HEK293 (cell line): Measurements from ENCODE around the gene NUP35.

ENCODE experiments used
- CTCF ChIA-PET: fragments of 350-600 bp; formaldehyde crosslinking; extraction: SDS; loops from one replicate; lab custom pipeline; 2021; ENCODE audit warnings: antibody characterized with exemption; lab: Yijun Ruan, JAX
- POLR2A ChIA-PET: fragments of 300-600 bp; formaldehyde crosslinking; extraction: SDS; loops from one replicate; lab custom pipeline; 2020; ENCODE audit warnings: antibody characterized with exemption, inconsistent platforms; lab: Yijun Ruan, JAX
- H3K27ac ChIP-seq: fragments of 200-500 bp; sonication (Bioruptor generic); 2 replicates; pipeline ENCODE4 v1.5.1; 2014; ENCODE audit warnings: low read depth, low read length, control low read depth, inconsistent platforms; ENCODE audit errors: extremely low read depth
- H3K36me3 ChIP-seq, 2 experiments: fragments of 200-500 bp in 1 of 2; sonication (Bioruptor generic) in 1 of 2; 1 replicate in 1 of 2; 2 replicates in 1 of 2; pipeline ENCODE4 v1.5.1; 2014 to 2017; ENCODE audit warnings: inconsistent platforms in 2 of 2, low read length in 2 of 2; ENCODE audit not compliant: control insufficient read depth in 2 of 2, insufficient read depth in 1 of 2
- H3K4me1 ChIP-seq: fragments of 200-500 bp; sonication (Bioruptor generic); 2 replicates; pipeline ENCODE4 v1.5.1; 2014; ENCODE audit warnings: mild to moderate bottlenecking, low read length, inconsistent platforms; ENCODE audit not compliant: control insufficient read depth, insufficient read depth
- H3K4me3 ChIP-seq: 2 replicates; pipeline ENCODE4 v1.5.1; 2011; ENCODE audit warnings: low read depth, mild to moderate bottlenecking, control low read depth, low read length, moderate library complexity
- H3K9me3 ChIP-seq: fragments of 200-500 bp; sonication (Bioruptor generic); 2 replicates; pipeline ENCODE4 v1.5.1; 2014; ENCODE audit warnings: low read depth, low read length, inconsistent platforms; ENCODE audit not compliant: control insufficient read depth, insufficient read depth
- GFI1B ChIP-seq: fragments of 450-650 bp; formaldehyde crosslinking; IDR thresholded peaks from 2 replicates; pipeline ENCODE4 v1.5.1; 2016; ENCODE audit warnings: missing biosample characterization, missing genetic modification characterization
- GLI2 ChIP-seq: fragments of 450-650 bp; formaldehyde crosslinking; IDR thresholded peaks from 2 replicates; pipeline ENCODE4; 2017; ENCODE audit warnings: missing biosample characterization, missing genetic modification characterization, low read depth, borderline replicate concordance
- GLI4 ChIP-seq: fragments of 450-650 bp; formaldehyde crosslinking; IDR thresholded peaks from 2 replicates; pipeline ENCODE4 v1.5.1; 2016; ENCODE audit warnings: missing biosample characterization, missing genetic modification characterization
- HIC1 ChIP-seq: fragments of 450-650 bp; formaldehyde crosslinking; IDR thresholded peaks from 2 replicates; pipeline ENCODE4 v1.5.1; 2016; ENCODE audit warnings: missing biosample characterization, missing genetic modification characterization
- KLF10 ChIP-seq: fragments of 450-650 bp; IDR thresholded peaks from 2 replicates; pipeline ENCODE4 v1.5.1; 2018; ENCODE audit warnings: missing biosample characterization, mild to moderate bottlenecking, missing genetic modification characterization
- KLF8 ChIP-seq: fragments of 450-650 bp; formaldehyde crosslinking; IDR thresholded peaks from 2 replicates; pipeline ENCODE4 v1.5.1; 2016; ENCODE audit warnings: missing biosample characterization, missing genetic modification characterization
- KLF9 ChIP-seq: fragments of 450-650 bp; formaldehyde crosslinking; IDR thresholded peaks from 2 replicates; pipeline ENCODE4 v1.5.1; 2016; ENCODE audit warnings: missing biosample characterization, missing genetic modification characterization, low read depth
- MYNN ChIP-seq: fragments of 450-650 bp; formaldehyde crosslinking; IDR thresholded peaks from 2 replicates; pipeline ENCODE4 v1.5.1; 2016; ENCODE audit warnings: missing biosample characterization, missing genetic modification characterization, borderline replicate concordance
- MZF1 ChIP-seq: fragments of 450-650 bp; formaldehyde crosslinking; IDR thresholded peaks from 2 replicates; pipeline ENCODE4 v1.5.1; 2017; ENCODE audit warnings: missing biosample characterization, missing genetic modification characterization, borderline replicate concordance
- REST ChIP-seq: fragments of 450-650 bp; formaldehyde crosslinking; IDR thresholded peaks from 2 replicates; pipeline ENCODE4 v1.5.1; 2016; ENCODE audit warnings: missing biosample characterization, missing genetic modification characterization
- ZBTB17 ChIP-seq: fragments of 450-650 bp; formaldehyde crosslinking; IDR thresholded peaks from 2 replicates; pipeline ENCODE4 v1.5.1; 2016; ENCODE audit warnings: missing biosample characterization, missing genetic modification characterization
- ZEB2 ChIP-seq: fragments of 450-650 bp; formaldehyde crosslinking; IDR thresholded peaks from 2 replicates; pipeline ENCODE4 v1.5.1; 2016; ENCODE audit warnings: missing biosample characterization, missing genetic modification characterization
- ZFP41 ChIP-seq: fragments of 450-650 bp; formaldehyde crosslinking; IDR thresholded peaks from 2 replicates; pipeline ENCODE4 v1.5.1; 2016; ENCODE audit warnings: missing biosample characterization, missing genetic modification characterization, borderline replicate concordance
- ZNF10 ChIP-seq: fragments of 450-650 bp; formaldehyde crosslinking; IDR thresholded peaks from 2 replicates; pipeline ENCODE4 v1.5.1; 2017; ENCODE audit warnings: missing biosample characterization, missing genetic modification characterization
- ZNF114 ChIP-seq: fragments of 450-650 bp; formaldehyde crosslinking; IDR thresholded peaks from 2 replicates; pipeline ENCODE4 v1.5.0; 2017; ENCODE audit warnings: missing biosample characterization, missing genetic modification characterization
- ZNF121 ChIP-seq: fragments of 450-650 bp; formaldehyde crosslinking; IDR thresholded peaks from 2 replicates; pipeline ENCODE4 v1.5.1; 2016; ENCODE audit warnings: missing biosample characterization, missing genetic modification characterization
- ZNF223 ChIP-seq: fragments of 450-650 bp; formaldehyde crosslinking; IDR thresholded peaks from 2 replicates; pipeline ENCODE4 v1.5.1; 2016; ENCODE audit warnings: missing biosample characterization, missing genetic modification characterization
- ZNF23 ChIP-seq: fragments of 450-650 bp; formaldehyde crosslinking; IDR thresholded peaks from 2 replicates; pipeline ENCODE4 v1.5.1; 2016; ENCODE audit warnings: missing biosample characterization, missing genetic modification characterization, borderline replicate concordance
- ZNF391 ChIP-seq: fragments of 450-650 bp; formaldehyde crosslinking; IDR thresholded peaks from 2 replicates; pipeline ENCODE4 v1.5.1; 2016; ENCODE audit warnings: low read depth, missing biosample characterization, missing genetic modification characterization, borderline replicate concordance
- ZNF514 ChIP-seq: fragments of 450-650 bp; formaldehyde crosslinking; IDR thresholded peaks from 2 replicates; pipeline ENCODE4 v1.5.1; 2016; ENCODE audit warnings: missing biosample characterization, missing genetic modification characterization
- ZNF561 ChIP-seq: fragments of 450-650 bp; IDR thresholded peaks from 2 replicates; pipeline ENCODE4 v1.5.1; 2018; ENCODE audit warnings: missing biosample characterization, missing genetic modification characterization, borderline replicate concordance
- ZNF600 ChIP-seq: fragments of 450-650 bp; formaldehyde crosslinking; IDR thresholded peaks from 2 replicates; pipeline ENCODE4 v1.5.1; 2016; ENCODE audit warnings: missing biosample characterization, missing genetic modification characterization
- ZNF623 ChIP-seq: fragments of 450-650 bp; formaldehyde crosslinking; IDR thresholded peaks from 2 replicates; pipeline ENCODE4 v1.5.1; 2016; ENCODE audit warnings: missing biosample characterization, missing genetic modification characterization
- ZNF837 ChIP-seq: fragments of 450-650 bp; formaldehyde crosslinking; IDR thresholded peaks from 2 replicates; pipeline ENCODE4 v1.5.1; 2016; ENCODE audit warnings: missing biosample characterization, missing genetic modification characterization
- TF ChIP-seq, protein P1 (sequence below): fragments of 450-650 bp; formaldehyde crosslinking; IDR thresholded peaks from 2 replicates; pipeline ENCODE4 v1.5.1; 2016; ENCODE audit warnings: missing biosample characterization, missing genetic modification characterization
- TF ChIP-seq, protein P2 (sequence below): fragments of 450-650 bp; formaldehyde crosslinking; IDR thresholded peaks from 2 replicates; pipeline ENCODE4 v1.5.1; 2016; ENCODE audit warnings: missing biosample characterization, missing genetic modification characterization

Gene NUP35

DNA sequence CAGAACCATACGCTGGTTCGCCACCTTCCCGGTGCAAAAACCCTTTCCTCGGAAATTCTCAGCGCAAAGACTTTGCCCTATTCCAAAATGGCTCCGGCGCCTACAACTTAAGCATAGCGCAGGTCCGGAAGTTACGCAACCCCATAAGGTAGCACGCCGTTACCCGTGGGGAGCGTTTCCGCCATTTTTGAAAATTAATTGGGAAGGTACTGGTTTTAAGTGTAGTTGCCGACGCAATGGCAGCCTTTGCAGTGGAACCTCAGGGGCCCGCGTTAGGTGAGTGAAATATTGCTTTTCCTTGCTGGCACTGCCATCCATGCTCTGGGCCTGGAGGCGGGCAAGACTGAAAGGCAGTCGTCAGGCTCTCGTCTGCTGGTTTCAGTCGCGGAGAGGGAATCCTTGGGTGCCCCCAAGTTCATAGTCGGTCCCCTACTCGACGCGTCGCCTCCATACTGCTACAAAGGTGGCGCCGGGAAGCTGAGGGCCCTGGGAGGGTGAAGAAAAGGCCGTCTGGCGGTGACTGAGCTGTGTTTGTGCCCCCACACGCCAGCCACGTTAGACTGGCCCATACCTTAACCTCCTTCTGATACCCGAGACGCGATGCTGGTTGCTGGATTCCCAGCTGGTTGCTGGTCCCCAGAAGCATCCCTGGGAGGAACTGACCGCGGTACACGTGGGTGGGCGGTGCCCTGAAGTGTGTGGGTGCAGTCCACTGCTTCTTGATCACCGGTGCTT, at the start of gene NUP35:
NUP35 (plus strand) TSS at position 222 of the 735 bp plus-strand sequence; CDS start at position 237, 15 bp downstream.
- H3K4me3 ChIP-seq, result peak within 1 kb of the TSS; percentile 81
- CTCF ChIA-PET, result interaction anchor here (0.5 to 0.9 kb wide), 4 partner anchors 15 to 339 kb away, joined by 3 to 4 read pairs (median 3); no protein-coding TSS in a partner anchor
- H3K9me3 ChIP-seq, result no peaks in the 10 kb centered on the region
- POLR2A ChIA-PET, result interaction anchor here (2.4 kb wide), 1 partner anchor 45 kb away, joined by 18 read pairs; the partner anchor contains the start of gene DUSP19
- no peaks in the 10 kb centered on the region for H3K4me1 ChIP-seq
- H3K36me3 ChIP-seq, result peaks cover 0 to 8% of the 10 kb centered on the region in 2 experiments; a peak in 1 of 3 replicates
- peak within 1 kb of the TSS; percentile 75 for H3K27ac ChIP-seq
- no peak for TF ChIP-seq GLI4
- no peak; the same call in 1 of the 2 replicates for TF ChIP-seq ZNF391
- TF ChIP-seq KLF9, result peak; percentile 88
- no peak for TF ChIP-seq ZNF623 (tag by site-specific recombination)
- peak; percentile 54; the same call in 1 of the 2 replicates for TF ChIP-seq ZBTB17 (tag by site-specific recombination)
- TF ChIP-seq KLF8, result peak; percentile 29; the same call in 1 of the 2 replicates
- no peak for TF ChIP-seq ZFP41 (tag by site-specific recombination)
- 0 out of 2 replicates have a peak, but pooled peaks have one; percentile 46 for TF ChIP-seq ZNF600
- TF ChIP-seq ZNF837 (tag by site-specific recombination), result no peak
- TF ChIP-seq, protein P1, sequence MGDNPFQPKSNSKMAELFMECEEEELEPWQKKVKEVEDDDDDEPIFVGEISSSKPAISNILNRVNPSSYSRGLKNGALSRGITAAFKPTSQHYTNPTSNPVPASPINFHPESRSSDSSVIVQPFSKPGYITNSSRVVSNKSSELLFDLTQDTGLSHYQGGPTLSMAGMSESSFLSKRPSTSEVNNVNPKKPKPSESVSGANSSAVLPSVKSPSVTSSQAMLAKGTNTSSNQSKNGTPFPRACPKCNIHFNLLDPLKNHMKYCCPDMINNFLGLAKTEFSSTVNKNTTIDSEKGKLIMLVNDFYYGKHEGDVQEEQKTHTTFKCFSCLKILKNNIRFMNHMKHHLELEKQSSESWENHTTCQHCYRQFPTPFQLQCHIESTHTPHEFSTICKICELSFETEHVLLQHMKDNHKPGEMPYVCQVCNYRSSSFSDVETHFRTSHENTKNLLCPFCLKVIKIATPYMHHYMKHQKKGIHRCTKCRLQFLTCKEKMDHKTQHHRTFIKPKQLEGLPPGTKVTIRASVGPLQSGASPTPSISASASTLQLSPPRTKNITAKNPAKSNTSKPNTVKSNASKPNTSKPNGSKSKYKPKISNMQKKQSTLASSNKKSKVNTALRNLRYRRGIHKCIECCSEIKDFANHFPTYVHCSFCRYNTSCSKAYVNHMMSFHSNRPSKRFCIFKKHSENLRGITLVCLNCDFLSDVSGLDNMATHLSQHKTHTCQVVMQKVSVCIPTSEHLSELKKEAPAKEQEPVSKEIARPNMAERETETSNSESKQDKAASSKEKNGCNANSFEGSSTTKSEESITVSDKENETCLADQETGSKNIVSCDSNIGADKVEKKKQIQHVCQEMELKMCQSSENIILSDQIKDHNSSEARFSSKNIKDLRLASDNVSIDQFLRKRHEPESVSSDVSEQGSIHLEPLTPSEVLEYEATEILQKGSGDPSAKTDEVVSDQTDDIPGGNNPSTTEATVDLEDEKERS, result no peak
- no peak for TF ChIP-seq ZNF23 (tag by site-specific recombination)
- peak; percentile 88 for TF ChIP-seq ZNF223 (tag by site-specific recombination)
- TF ChIP-seq, protein P2, sequence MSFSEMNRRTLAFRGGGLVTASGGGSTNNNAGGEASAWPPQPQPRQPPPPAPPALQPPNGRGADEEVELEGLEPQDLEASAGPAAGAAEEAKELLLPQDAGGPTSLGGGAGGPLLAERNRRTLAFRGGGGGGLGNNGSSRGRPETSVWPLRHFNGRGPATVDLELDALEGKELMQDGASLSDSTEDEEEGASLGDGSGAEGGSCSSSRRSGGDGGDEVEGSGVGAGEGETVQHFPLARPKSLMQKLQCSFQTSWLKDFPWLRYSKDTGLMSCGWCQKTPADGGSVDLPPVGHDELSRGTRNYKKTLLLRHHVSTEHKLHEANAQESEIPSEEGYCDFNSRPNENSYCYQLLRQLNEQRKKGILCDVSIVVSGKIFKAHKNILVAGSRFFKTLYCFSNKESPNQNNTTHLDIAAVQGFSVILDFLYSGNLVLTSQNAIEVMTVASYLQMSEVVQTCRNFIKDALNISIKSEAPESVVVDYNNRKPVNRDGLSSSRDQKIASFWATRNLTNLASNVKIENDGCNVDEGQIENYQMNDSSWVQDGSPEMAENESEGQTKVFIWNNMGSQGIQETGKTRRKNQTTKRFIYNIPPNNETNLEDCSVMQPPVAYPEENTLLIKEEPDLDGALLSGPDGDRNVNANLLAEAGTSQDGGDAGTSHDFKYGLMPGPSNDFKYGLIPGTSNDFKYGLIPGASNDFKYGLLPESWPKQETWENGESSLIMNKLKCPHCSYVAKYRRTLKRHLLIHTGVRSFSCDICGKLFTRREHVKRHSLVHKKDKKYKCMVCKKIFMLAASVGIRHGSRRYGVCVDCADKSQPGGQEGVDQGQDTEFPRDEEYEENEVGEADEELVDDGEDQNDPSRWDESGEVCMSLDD (tag by site-specific recombination), result peak; percentile 91
- no peak for TF ChIP-seq ZNF514 (tag by site-specific recombination)
- TF ChIP-seq HIC1 (tag by site-specific recombination), result peak; percentile 61
- 0 out of 2 replicates have a peak, but pooled peaks have one; percentile 13 for TF ChIP-seq ZNF121
- TF ChIP-seq MZF1 (tag by site-specific recombination), result no peak
- TF ChIP-seq ZNF114, result no peak
- peak; percentile 77 for TF ChIP-seq KLF10 (tag by site-specific recombination)
- TF ChIP-seq ZNF561 (tag by site-specific recombination), result no peak; the same call in 1 of the 2 replicates
- TF ChIP-seq GLI2 (tag by site-specific recombination), result no peak
- TF ChIP-seq REST, result peak; percentile 90
- peak; percentile 9; the same call in 1 of the 2 replicates for TF ChIP-seq ZNF10 (tag by site-specific recombination)
- no peak for TF ChIP-seq MYNN (tag by site-specific recombination)
- no peak for TF ChIP-seq GFI1B (tag by site-specific recombination)
- TF ChIP-seq ZEB2 (tag by site-specific recombination), result no peak
